Astrocyte of the cerebellum (primary cell): ENCODE data around the gene ALPG.

Source experiments
- DNase-seq: peaks from one replicate; pipeline ENCODE4 v3.0.0-alpha.2; 2011; ENCODE audit warnings: low read depth
- H3K4me3 ChIP-seq: 2 replicates; pipeline ENCODE4 v1.5.1; 2011; ENCODE audit warnings: mild to moderate bottlenecking, low read depth, low read length, moderate library complexity
- CTCF ChIP-seq: IDR thresholded peaks from 2 replicates; pipeline ENCODE4 v1.5.1; 2012; ENCODE audit warnings: low read length, low read depth, moderate library complexity, mild to moderate bottlenecking; ENCODE audit errors: missing control alignments
- in situ Hi-C: cut with HindIII; loops from 2 replicates; pipeline ENCODE4 v1.10.0; 2017; ENCODE audit warnings: low sequenced_read_pairs

The ALPG gene

GRCh38 chr2:232372231-232373208 is 34.1 kb upstream of the ALPG start:
- no peak overlapping the region for H3K4me3 ChIP-seq
- no peak for TF ChIP-seq CTCF
- in situ Hi-C loops = no loop called here
- no peak for DNase-seq

DNA sequence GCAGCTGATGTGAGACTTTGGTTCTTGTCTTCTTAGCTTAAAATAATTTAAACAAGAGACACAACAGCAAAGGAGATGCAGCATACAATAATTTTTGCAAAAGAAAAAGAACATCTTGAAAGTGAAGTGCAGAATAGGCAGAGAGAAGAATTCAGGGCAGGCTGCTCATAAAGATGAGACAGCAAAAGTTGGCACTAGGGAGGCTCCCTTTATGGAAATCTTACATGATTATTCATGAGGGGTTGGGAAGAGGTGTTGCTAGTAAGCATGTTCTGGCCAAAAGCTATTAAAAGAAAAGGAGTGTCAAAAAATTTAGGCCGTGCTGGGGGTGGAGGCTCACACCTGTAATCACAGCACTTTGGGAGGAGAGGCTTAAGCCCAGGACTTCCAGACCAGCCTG is 32.3 kb upstream of the ALPG start:
- no peak overlapping the region for H3K4me3 ChIP-seq

GRCh38 chr2:232375164-232375563 is 31.5 kb upstream of the ALPG start:
- no peak for DNase-seq
- H3K4me3 ChIP-seq = no peak overlapping the region
- in situ Hi-C loops = no loop called here
- TF ChIP-seq CTCF = no peak

More for the DNA sequence above, 32.3 kb upstream of the ALPG start:
- no peak for DNase-seq
- TF ChIP-seq CTCF = no peak
- in situ Hi-C loops = no loop called here

GRCh38 chr2:232376260-232376659 is 30.4 kb upstream of the ALPG start:
- no peak for TF ChIP-seq CTCF
- in situ Hi-C loops = no loop called here
- H3K4me3 ChIP-seq = no peak overlapping the region
- no peak for DNase-seq

DNA sequence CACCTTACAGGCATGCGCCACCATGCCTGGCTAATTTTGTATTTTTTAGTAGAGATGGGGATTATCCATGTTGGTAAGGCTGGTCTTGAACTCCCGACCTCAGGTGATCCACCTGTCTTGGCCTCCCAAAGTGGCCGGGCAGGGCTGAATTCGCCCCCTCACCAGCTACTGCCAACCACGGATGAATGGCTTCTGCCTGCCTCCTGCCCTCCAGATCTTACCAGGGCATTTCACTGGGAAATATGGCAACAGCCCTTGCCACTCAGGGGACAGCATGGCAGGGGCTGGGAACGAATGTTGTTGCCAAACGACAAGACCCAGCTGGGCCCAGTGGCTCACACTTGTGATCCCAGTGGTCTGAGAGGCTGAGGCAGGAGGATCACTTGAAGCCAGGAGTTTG is 29.9 kb upstream of the ALPG start:
- in situ Hi-C loops = no loop called here
- H3K4me3 ChIP-seq = no peak overlapping the region
- TF ChIP-seq CTCF = no peak
- no peak for DNase-seq

DNA sequence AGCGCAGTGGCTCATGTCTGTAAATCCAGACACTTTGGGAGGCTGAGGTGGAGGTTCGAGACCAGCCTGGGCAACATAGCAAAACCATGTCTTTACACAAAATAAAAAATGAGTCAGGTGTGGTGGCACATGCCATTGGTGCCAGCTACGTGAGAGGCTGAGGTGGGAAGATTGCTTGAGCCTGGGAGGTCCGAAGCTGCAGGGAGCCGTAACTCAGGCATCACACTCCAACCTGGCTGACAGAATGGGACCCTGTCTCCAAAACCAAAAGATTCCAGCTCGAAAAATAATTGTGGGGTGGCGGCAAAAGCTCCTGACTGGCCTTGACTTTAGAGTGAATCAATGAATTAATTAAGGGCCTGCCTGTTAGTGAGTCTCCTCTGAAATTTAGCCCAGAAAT is 29.3 kb upstream of the ALPG start:
- in situ Hi-C loops = no loop called here
- DNase-seq = no peak
- no peak overlapping the region for H3K4me3 ChIP-seq
- TF ChIP-seq CTCF = no peak
